ENCODE results near the gene CACFD1.

Gene CACFD1

GRCh38 chr9:133464638-133465037, 4.9 kb downstream of the CACFD1 start:
- no peak for DNase-seq (ENCODE audit: low spot score)

GRCh38 chr9:133465984-133466383, 6.2 kb downstream of the CACFD1 start:
- no peak for DNase-seq (ENCODE audit: low spot score)

GRCh38 chr9:133467101-133467500, 7.3 kb downstream of the CACFD1 start:
- DNase-seq (ENCODE audit: low spot score) = no peak

- DNase-seq (ENCODE audit: low spot score) = no peak
Measured at GRCh38 chr9:133468374-133468773, 8.6 kb downstream of the CACFD1 start.

- DNase-seq (ENCODE audit: low spot score) = no peak
Measured at GRCh38 chr9:133468777-133469421, 9.1 kb downstream of the CACFD1 start.

GRCh38 chr9:133470427-133470924, 10.7 kb downstream of the CACFD1 start:
- no peak for DNase-seq (ENCODE audit: low spot score)

GRCh38 chr9:133470988-133471387, 11.2 kb downstream of the CACFD1 start:
- no peak for DNase-seq (ENCODE audit: low spot score)

- DNase-seq (ENCODE audit: low spot score) = no peak
Measured at GRCh38 chr9:133471551-133472276, 11.9 kb downstream of the CACFD1 start.

- no peak for DNase-seq (ENCODE audit: low spot score)
Measured at GRCh38 chr9:133472277-133472645, 12.5 kb downstream of the CACFD1 start.

- DNase-seq (ENCODE audit: low spot score) = no peak
Measured at GRCh38 chr9:133472753-133473378, 13.1 kb downstream of the CACFD1 start.

GRCh38 chr9:133473743-133474142, 14.0 kb downstream of the CACFD1 start:
- no peak for DNase-seq (ENCODE audit: low spot score)

- no peak for DNase-seq (ENCODE audit: low spot score)
Measured at GRCh38 chr9:133474215-133474614, 14.4 kb downstream of the CACFD1 start.

- no peak for DNase-seq (ENCODE audit: low spot score)
Measured at GRCh38 chr9:133474853-133475252, 15.1 kb downstream of the CACFD1 start.

GRCh38 chr9:133475292-133476012, 15.7 kb downstream of the CACFD1 start:
- no peak for DNase-seq (ENCODE audit: low spot score)

GRCh38 chr9:133476036-133476931, 16.5 kb downstream of the CACFD1 start:
- no peak for DNase-seq (ENCODE audit: low spot score)

- DNase-seq (ENCODE audit: low spot score) = no peak
Measured at GRCh38 chr9:133476941-133477340, 17.2 kb downstream of the CACFD1 start.

GRCh38 chr9:133477461-133477860, 17.7 kb downstream of the CACFD1 start:
- DNase-seq (ENCODE audit: low spot score) = no peak

- DNase-seq (ENCODE audit: low spot score) = no peak
Measured at GRCh38 chr9:133477992-133478850, 18.4 kb downstream of the CACFD1 start.

GRCh38 chr9:133478851-133479711, 19.3 kb downstream of the CACFD1 start, which contains the start of gene SLC2A6:
Gene SLC2A6, minus strand, starts transcription at chr9:133479099. Its CDS starts 40 bp downstream, at chr9:133479059.
- peak; percentile 99 for DNase-seq (ENCODE audit: low spot score)
